Stimulated activated CD8-positive, alpha-beta memory T cell treated with anti-CD3 and anti-CD28 coated beads, Interleukin-15, amount 100 ng/mL, for 1 hour (primary cell): ENCODE data around the gene SPNS2.

ENCODE experiments used
- DNase-seq: peaks from one replicate; pipeline ENCODE4 v3.0.0-alpha.2; 2020; ENCODE audit warnings: low read depth

Gene SPNS2

DNA sequence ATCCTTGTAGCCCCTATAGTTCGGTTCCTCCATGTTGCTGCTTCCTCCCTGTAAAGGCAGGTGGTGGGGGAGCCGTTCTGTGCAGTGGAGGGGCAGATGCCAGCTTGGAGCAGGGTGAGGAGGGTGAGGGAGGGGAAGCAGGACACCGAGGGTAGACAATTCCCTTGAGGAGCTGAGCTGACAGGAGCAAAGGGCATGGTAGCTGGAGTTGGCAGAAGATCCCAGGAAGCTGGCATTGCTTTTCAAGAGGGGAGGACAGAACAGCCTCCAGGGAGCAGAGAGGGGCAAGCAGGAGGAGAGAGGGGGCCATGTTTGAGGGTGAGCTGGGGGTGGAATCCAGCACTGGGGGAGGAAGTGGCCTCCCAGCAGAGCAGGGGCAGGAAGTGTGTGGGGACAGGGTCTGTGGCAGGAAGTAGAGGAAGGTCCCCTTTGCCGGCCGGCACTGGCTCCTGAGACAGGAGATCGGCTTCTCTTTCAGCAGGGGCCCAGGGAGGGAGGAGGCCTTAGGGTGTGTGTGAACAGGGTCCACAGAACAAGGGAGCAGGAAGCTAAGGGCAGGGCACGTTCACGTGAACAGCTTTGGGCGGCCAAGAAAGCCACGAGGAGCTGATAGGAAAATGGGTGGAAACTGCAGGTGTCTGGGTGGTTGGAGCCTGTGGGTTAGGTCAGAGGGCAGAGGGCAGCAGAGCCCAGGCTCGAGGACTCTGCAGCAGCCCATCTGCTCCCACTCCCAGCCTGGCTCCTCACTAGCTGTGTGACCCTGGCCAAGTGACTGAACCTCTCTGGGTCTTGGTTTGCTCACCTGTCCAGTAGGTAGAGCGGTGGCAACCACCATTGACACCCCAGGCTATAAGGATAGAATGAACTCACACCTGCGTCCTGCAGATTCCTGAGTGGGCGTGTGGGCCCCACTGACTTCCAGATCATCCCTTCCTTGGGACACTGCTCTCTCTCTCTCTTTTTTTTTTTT is 17.5 kb upstream of the SPNS2 start:
- no peak for DNase-seq

GRCh38 chr17:4482338-4483011 is 16.2 kb upstream of the SPNS2 start:
- no peak for DNase-seq

DNA sequence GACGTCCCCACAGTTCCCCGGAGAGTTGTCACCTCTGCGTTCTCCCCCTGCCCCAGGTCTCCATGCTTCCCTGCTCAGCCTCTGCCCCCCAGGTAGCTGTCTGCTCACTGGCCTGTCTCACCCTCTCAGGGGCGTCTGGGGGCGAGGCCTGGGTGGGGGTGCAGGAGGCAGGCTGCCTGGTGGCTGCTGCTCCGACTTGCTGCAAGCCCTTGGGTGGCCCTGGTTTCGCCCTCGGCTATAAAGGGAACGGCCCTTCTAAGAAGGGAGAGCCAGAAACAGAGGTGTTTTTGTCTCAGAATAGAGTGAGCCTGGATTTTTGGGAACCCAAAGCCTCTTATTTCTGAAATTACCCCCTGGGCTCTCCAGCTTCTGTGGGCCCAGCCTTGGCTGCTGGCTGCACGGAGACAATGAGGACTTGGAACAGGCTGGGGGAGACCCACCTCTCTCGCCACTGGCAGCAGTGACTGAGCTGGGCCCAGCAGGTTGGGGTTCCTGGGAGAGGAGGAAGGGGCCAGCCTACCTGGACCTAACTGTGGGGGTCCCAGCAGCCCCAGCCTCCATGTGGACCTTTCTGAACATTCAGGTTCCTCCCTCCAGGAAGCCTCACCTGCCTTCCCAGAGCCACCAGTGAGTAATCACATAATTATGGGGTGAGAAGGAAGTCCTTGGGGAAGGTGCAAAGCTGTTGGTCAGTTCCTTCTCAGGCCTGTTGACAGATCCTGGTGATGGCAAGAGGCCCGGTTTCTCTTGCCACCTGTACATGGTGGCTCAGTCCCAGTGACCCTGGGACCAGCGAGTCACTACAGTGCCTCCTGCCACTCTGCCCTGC is 15.5 kb upstream of the SPNS2 start:
- DNase-seq = no peak

GRCh38 chr17:4485676-4486646 is 12.7 kb upstream of the SPNS2 start:
- peak; percentile 16 for DNase-seq

DNA sequence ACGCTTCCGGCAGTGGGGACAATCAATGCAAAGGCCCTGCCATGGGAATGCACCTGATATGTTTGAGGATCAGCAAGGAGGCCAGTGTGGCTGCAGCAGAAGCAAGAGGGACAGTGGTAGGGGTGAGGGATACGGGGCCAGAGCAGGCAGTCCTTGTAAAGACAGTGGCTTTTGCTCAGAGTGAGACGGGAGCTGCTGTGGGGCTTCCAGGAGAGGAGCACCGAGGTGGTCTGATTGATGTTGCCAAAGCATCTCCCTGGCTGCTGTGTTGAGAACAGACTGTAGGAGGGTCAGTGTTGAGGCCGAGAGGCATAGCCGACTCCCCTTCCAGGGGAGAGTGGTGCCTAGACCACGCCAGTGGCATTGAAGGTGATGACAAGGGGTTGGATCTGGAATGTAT is 11.4 kb upstream of the SPNS2 start:
- DNase-seq = no peak

GRCh38 chr17:4487820-4488716 is 10.6 kb upstream of the SPNS2 start:
- no peak for DNase-seq

GRCh38 chr17:4488989-4489595 is 9.6 kb upstream of the SPNS2 start:
- DNase-seq = no peak

- DNase-seq = no peak
These were observed 8.5 kb upstream of the SPNS2 start for GRCh38 chr17:4490109-4490591.

DNA sequence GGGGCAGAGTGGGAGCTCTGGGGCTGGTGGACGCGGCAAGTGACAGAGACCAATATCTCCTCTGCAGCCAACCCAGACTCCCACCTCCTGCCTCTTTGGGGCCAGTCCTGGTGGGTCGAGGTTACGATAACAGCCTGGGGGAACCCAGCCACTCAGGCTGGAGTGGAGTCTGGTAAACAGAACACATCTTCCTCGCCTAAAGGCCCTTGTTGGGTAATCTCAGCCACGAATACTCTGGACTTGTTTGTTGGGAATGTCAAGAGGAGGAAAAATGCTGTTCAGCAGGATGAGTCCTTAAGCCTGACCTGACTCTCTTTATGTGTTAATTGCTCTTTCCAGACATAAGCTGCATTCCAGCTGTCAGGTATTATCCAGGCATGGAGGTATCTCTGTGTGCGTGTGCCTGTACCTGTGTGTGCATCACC is 8.0 kb upstream of the SPNS2 start:
- no peak for DNase-seq

DNA sequence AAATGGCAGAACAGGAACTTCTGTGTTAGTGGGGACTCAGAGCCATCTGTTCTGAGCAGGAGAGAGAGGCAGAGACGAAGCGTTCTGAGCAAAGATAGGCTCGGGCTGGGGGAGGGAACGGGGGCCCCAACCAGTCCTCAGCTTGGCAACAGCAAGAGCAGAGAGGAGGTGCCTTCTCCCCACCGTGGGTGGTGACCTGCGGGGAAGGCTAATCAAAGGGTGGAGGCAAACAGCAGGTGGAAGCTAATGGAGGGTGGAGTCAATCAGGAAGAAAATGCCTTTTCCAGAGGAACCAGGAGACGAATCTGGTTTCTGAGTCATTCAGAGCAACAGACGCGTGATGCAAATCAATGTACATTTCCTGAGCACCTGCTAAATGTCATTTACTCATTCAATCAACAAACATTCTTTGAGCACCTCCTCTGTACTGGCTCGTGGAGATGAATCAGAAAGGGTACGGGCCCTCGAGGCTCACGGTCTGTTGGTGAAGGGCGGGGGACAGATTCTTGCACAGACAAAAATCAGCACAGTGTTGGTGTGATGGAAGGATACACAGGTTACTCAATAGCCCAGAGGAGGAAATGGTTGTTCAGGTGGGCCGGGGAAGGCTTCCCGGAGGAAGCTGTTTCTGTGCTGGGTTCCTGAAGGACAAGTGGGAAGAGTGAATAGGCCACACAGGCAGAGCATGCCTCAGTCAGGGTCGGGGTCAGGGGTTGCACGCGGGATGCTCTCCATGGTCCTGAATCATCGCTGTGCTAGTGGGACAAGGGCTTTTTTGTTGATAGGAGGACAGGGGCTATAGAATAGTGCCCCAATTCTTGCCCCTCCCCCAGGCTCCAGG is 5.7 kb upstream of the SPNS2 start:
- no peak for DNase-seq

DNA sequence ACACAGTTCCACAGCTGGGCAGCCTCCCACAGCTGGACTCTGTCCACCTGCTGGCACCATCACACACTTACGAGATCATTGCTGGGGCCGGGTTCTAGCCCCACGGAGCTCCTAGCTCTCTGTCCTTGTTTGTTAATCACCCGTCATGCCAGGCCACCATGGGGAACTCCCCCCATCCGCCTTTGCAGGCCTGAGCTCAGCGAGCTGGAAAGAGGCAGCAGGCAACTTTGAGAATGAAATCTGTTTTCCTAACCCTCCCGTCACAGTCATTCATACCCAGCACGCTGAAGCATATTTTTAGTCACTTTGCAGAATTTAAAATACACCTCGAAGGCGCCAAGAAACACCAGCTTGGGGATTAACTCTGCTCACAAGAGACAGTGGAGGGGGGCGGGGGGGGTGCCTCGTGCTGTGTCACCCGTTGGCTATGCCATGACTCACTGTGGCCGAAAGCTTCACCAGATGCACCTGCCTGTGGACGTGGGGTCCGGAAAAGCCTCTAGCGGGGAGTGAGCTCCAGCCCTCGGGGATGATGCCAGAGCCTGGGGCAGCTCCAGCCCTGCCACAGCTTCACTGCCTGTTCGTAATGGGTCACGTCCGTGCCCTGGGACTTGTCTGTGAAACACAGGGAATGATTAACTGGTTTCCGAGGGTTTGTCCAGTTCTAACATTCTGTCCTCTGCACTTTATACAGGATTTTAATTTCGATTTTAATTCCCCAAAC is 1.4 kb upstream of the SPNS2 start:
- no peak for DNase-seq

- DNase-seq = no peak
These were observed 930 bp downstream of the SPNS2 start for GRCh38 chr17:4499431-4500190.

GRCh38 chr17:4500191-4500571 is 1.5 kb downstream of the SPNS2 start:
- DNase-seq = no peak

DNA sequence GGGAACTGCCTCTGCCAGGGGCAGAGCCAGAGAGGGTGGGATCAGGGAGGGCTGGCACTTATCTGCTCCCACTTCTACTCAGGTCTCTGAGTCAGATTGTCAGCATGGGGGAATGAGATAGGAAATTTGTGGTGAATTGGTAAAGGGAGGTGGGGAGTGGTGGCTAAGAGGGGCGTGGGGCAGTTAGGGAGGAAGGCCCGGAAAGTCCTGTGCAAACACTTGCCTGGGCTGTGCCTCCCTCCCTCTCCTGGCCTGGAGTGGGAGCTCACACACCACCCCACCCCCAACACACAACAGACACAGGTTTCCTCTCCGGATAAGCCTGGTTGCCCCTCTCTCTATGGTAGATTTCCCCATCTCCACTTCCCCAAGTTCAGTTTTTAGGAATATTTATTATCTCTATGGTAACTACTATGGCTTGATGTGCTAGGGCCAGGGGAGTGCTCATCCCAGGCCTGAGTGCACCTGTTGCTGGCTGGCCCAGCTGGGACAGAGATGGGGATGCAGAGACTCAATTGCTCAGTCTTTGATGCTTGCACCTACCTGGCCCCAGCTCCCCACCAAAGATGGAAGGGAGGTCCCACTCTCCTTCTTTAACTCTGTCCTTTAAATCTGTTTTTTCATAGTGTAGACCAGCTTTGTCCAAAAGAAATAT is 2.7 kb downstream of the SPNS2 start:
- DNase-seq = no peak

DNA sequence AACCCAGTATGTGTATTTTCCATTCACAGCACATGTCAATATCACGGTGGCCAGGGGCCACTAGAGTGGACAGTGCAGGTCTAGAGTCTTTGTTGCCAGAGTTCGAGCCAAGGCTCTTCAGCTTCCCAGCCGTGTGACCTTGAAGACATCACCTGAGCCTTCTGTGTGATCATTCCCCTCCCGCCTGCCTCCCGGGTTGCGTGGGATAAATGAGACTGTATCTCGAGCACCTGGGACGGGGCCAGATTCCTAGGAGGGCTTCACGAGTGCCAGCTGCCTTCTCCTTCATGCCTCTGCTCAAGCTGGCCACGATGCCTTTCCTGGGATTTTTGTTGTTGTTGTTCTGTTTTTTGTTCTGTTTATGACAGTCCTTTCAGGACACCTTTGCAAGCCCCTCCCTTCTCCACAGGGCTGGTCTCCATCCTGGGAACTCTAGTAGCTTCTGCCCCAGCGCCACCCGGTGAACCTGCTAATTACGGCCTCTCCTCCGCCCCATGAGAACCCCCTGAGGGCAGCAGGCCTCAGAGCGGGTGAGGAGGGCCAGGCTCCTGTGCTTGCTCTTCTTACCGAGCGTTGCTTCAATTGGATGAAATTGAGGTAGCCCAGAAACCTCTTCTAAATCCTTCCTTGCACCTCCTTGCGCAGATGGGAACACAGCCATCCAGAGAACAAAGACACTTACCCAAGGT is 3.9 kb downstream of the SPNS2 start:
- DNase-seq = no peak
